WERI-Rb-1 (cell line): Measurements from ENCODE around the gene TTC28.
"Not testable (repeated sequence)": the region's sequence is repeated elsewhere in the genome, so short reads cannot be mapped to it uniquely, and the experiment has no call there.

Source experiments
- DNase-seq: peaks from one replicate; pipeline ENCODE4 v3.0.0-alpha.2; 2020
- H3K27ac ChIP-seq: fragments of 250-450 bp; sonication (Bioruptor Pico); 2 replicates; pipeline ENCODE4 v1.5.1; 2020; ENCODE audit warnings: mild to moderate bottlenecking, moderate library complexity
- H3K27me3 ChIP-seq: fragments of 250-450 bp; sonication (Bioruptor Pico); 2 replicates; pipeline ENCODE4 v1.5.1; 2021; ENCODE audit warnings: mild to moderate bottlenecking, low read depth, moderate library complexity; ENCODE audit not compliant: insufficient read depth, severe bottlenecking
- H3K36me3 ChIP-seq: fragments of 250-450 bp; sonication (Bioruptor Pico); 2 replicates; pipeline ENCODE4 v1.5.1; 2020; ENCODE audit warnings: mild to moderate bottlenecking, moderate library complexity
- H3K4me3 ChIP-seq: 2 replicates; pipeline ENCODE4 v1.5.1; 2011; ENCODE audit warnings: low read depth, mild to moderate bottlenecking, control low read depth, low read length
- H3K9me3 ChIP-seq: fragments of 250-450 bp; sonication (Bioruptor Pico); 2 replicates; pipeline ENCODE4 v1.5.1; 2021; ENCODE audit warnings: mild to moderate bottlenecking, moderate library complexity; ENCODE audit not compliant: severe bottlenecking
- TF ChIP-seq, protein P1 (sequence below): IDR thresholded peaks from 2 replicates; pipeline ENCODE4 v1.5.1; 2011; ENCODE audit warnings: low read depth, mild to moderate bottlenecking, control low read depth, inconsistent platforms, low read length

Gene TTC28

DNA sequence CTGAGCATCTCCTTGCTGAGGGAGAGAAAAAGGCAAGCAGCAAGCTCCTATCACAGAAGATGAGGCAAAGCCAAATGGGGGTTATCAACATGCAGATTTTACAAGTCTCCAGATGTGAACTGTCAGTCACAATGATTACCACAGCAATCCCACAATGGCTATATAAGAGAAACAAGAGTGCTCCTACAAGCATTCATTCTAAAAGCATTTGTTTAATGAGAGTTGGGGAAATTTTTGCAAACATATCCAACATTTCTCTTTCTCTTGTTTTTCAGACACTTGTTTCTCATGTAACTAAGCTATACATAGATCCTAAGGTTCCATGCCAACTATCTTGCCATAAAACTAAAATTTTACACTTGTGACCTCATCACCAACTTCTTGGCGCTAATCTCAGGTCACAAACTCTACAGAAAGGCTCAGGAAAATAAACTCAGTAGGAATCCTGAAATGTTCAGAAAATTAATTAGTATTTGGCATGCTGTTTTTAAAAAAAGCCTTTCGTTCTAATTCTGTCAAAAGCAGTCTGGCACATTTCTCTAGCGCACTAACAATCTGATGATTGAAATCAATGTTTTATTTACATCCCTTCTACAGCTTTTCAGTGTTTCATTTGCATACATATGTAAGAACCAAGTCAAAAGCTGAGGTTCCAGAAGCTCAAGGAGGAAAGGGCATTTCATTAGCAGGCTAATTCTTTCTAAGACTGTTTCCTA lies 199.5 kb downstream of the TTC28 start:
- no peak overlapping the region for H3K27ac ChIP-seq
- no peak overlapping the region for H3K4me3 ChIP-seq
- no peaks in the 10 kb centered on the region for H3K27me3 ChIP-seq
- H3K9me3 ChIP-seq: no peaks in the 10 kb centered on the region
- no peaks in the 10 kb centered on the region for H3K36me3 ChIP-seq
- DNase-seq: no peak
- TF ChIP-seq, protein P1, sequence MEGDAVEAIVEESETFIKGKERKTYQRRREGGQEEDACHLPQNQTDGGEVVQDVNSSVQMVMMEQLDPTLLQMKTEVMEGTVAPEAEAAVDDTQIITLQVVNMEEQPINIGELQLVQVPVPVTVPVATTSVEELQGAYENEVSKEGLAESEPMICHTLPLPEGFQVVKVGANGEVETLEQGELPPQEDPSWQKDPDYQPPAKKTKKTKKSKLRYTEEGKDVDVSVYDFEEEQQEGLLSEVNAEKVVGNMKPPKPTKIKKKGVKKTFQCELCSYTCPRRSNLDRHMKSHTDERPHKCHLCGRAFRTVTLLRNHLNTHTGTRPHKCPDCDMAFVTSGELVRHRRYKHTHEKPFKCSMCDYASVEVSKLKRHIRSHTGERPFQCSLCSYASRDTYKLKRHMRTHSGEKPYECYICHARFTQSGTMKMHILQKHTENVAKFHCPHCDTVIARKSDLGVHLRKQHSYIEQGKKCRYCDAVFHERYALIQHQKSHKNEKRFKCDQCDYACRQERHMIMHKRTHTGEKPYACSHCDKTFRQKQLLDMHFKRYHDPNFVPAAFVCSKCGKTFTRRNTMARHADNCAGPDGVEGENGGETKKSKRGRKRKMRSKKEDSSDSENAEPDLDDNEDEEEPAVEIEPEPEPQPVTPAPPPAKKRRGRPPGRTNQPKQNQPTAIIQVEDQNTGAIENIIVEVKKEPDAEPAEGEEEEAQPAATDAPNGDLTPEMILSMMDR: no peak

DNA sequence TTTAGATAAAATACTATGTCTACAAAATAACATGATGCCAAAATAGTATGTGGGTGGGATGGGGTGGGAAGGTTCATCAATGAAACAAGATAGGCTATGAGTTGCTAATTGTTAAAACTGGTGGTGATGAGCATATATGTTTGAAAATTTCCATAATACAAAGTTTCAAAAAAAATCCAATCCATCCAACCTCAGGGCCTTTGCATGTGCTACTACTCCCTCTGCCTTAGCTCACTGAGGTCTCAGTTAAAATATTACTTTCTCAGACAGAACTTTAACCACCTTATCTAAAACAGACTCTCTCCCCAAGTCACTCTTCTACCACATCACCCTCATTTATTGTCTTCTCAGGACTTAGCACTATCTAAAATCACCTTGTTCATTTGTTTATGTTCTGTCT lies 201.1 kb downstream of the TTC28 start:
- peaks cover under 1% of the 10 kb centered on the region for H3K9me3 ChIP-seq
- no peaks in the 10 kb centered on the region for H3K36me3 ChIP-seq
- DNase-seq: no peak
- no peaks in the 10 kb centered on the region for H3K27me3 ChIP-seq
- no peak overlapping the region for H3K4me3 ChIP-seq
- TF ChIP-seq, protein P1: no peak
- no peak overlapping the region for H3K27ac ChIP-seq

DNA sequence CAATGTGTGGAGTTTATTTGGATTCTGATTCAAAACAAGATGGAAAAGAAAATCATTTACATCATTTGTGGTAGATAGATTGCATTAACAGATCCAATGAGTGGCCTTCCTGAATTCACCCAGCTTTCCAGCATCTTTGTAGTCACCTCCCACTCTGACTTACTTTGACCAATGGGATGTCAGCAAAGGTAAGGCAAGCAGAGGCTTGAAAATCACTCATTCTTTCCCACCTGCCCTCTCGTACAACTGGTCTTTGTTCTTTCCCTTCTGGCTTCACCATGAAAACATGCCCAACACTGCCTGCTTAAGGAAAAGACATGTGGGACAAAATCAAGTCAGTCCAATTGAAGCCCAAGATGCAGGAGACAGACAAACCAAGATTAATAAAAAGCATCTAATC lies 202.1 kb downstream of the TTC28 start:
- H3K27me3 ChIP-seq: no peaks in the 10 kb centered on the region
- no peak for DNase-seq
- peaks cover 2% of the 10 kb centered on the region for H3K9me3 ChIP-seq
- TF ChIP-seq, protein P1: no peak
- H3K4me3 ChIP-seq: no peak overlapping the region
- no peaks in the 10 kb centered on the region for H3K36me3 ChIP-seq
- no peak overlapping the region for H3K27ac ChIP-seq

DNA sequence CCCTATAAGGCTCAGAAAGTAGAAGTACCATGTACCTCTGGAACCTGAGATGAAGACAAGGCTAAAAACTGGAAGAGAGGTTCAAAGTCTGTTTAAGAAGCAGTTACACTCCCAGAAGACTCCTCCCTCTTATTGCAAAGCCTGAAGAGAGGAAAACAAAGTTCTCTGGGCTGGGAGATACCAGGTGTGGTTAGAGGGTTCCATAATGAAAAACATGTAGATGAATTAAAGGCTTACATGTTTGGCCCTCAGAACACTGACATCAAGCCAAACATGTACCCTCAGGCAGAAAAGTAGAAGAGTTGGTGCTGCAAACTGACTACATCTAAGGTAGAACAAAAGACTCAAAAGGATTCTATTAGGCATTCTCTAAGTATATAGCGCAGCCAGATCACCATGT lies 205.3 kb downstream of the TTC28 start:
- Histone ChIP-seq H3K36me3 (no peaks in the 10 kb centered on the region), H3K4me3 (no peak overlapping the region), H3K27ac (no peak overlapping the region), H3K9me3 (peaks cover 2% of the 10 kb centered on the region), H3K27me3 (no peaks in the 10 kb centered on the region)
- DNase-seq: no peak
- TF ChIP-seq, protein P1: no peak

DNA sequence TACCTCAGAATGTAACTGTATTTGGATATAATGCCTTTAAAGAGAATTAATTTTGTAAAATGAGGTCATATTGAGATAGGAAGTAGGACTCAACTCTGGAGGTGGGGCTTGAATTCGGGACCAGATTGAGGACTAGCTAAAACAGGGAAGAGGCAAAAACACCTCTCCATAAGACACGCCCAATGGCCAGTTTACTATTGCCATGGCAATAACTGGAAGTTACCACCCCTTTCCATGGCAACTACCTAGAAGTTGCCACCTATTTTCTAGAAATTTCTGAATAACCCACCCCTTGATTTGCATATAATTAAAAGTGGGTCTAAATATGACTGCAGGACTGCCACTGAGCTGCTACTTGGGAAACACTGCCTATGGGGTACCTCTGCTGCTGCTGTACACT lies 206.4 kb downstream of the TTC28 start:
- Histone ChIP-seq H3K4me3 (no peak overlapping the region), H3K36me3 (no peaks in the 10 kb centered on the region), H3K9me3 (peaks cover 2% of the 10 kb centered on the region), H3K27me3 (no peaks in the 10 kb centered on the region), H3K27ac (no peak overlapping the region)
- no peak for DNase-seq
- TF ChIP-seq, protein P1: no peak

DNA sequence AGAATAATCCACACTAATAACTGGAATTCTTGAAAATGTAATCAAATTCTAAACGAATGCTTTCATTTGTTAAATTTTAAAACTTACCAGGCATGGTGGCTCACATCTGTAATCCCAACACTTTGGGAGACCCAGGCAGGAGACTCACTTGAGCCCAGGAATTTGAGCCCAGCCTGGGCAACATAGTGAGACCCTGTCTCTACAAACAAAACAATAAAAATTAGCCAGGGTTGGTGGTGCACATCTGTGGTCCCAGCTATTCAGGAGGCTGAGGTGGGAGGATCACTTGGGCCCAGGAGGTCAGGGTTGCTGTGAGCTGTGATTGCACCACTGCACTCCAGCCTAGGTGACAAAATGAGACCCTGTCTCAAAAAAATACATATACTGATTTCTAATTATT lies 212.6 kb downstream of the TTC28 start:
- H3K9me3 ChIP-seq, H3K4me3 ChIP-seq, H3K27ac ChIP-seq, H3K36me3 ChIP-seq, DNase-seq, H3K27me3 ChIP-seq: not testable (repeated sequence)
